GM19463 (cell line): ENCODE measurements around the gene TMEM167A.
"Not testable (repeated sequence)": the region's sequence is repeated elsewhere in the genome, so short reads cannot be mapped to it uniquely, and the experiment has no call there.

Experiments used
- ATAC-seq: cut with Tn5 transposase; IDR thresholded peaks from one replicate; pipeline ENCODE4 v1.9.1; 2021; ENCODE audit warnings: mild to moderate bottlenecking, moderate library complexity; ENCODE audit not compliant: unreplicated experiment

TMEM167A gene

GRCh38 chr5:83092619-83093018 lies 15.4 kb upstream of the TMEM167A start:
- no peak for ATAC-seq

GRCh38 chr5:83090169-83090568 lies 13.0 kb upstream of the TMEM167A start:
- no peak for ATAC-seq

GRCh38 chr5:83085106-83085505 lies 7.9 kb upstream of the TMEM167A start:
- ATAC-seq = no peak

GRCh38 chr5:83084336-83084735 lies 7.1 kb upstream of the TMEM167A start:
- ATAC-seq = no peak

GRCh38 chr5:83082750-83083149 lies 5.6 kb upstream of the TMEM167A start:
- ATAC-seq = no peak

GRCh38 chr5:83077662-83078261 lies 568 bp upstream of the TMEM167A start:
- ATAC-seq = peak; percentile 0

- ATAC-seq = no peak
These were observed 4.2 kb downstream of the TMEM167A start for GRCh38 chr5:83072966-83073365.

- ATAC-seq = no peak
These were observed 5.7 kb downstream of the TMEM167A start for GRCh38 chr5:83071286-83072051.

GRCh38 chr5:83069096-83069799 lies 7.9 kb downstream of the TMEM167A start:
- ATAC-seq = no peak

- ATAC-seq = not testable (repeated sequence)
These were observed 9.8 kb downstream of the TMEM167A start for GRCh38 chr5:83067377-83067776.

GRCh38 chr5:83066548-83067110 lies 10.6 kb downstream of the TMEM167A start:
- no peak for ATAC-seq

GRCh38 chr5:83059341-83059740 lies 17.9 kb downstream of the TMEM167A start:
- no peak for ATAC-seq

- ATAC-seq = no peak
These were observed 18.5 kb downstream of the TMEM167A start for GRCh38 chr5:83058726-83059125.

GRCh38 chr5:83055166-83055565 lies 22.0 kb downstream of the TMEM167A start:
- no peak for ATAC-seq

GRCh38 chr5:83050723-83051340 lies 26.4 kb downstream of the TMEM167A start:
- no peak for ATAC-seq

- ATAC-seq = no peak
These were observed 27.8 kb downstream of the TMEM167A start for GRCh38 chr5:83049370-83049885.

- ATAC-seq = no peak
These were observed 28.4 kb downstream of the TMEM167A start for GRCh38 chr5:83048811-83049210.

- no peak for ATAC-seq
These were observed 28.9 kb downstream of the TMEM167A start for GRCh38 chr5:83048277-83048676.

GRCh38 chr5:83044926-83045325 lies 32.3 kb downstream of the TMEM167A start:
- no peak for ATAC-seq

GRCh38 chr5:83042507-83042906 lies 34.7 kb downstream of the TMEM167A start:
- ATAC-seq = no peak

GRCh38 chr5:83038924-83039323 lies 38.3 kb downstream of the TMEM167A start:
- ATAC-seq = no peak
